Activated naive CD8-positive, alpha-beta T cell (primary cell): ENCODE results near the gene ABHD12.
"Not testable (repeated sequence)": the region's sequence is repeated elsewhere in the genome, so short reads cannot be mapped to it uniquely, and the experiment has no call there.

ENCODE experiments used
- H3K27ac Mint-ChIP-seq: one replicate; pipeline ENCODE4 v1.8.0; 2021; ENCODE audit warnings: mixed read lengths
- H3K27me3 Mint-ChIP-seq: one replicate; pipeline ENCODE4 v1.8.0; 2021; ENCODE audit warnings: mixed read lengths
- H3K36me3 Mint-ChIP-seq: one replicate; pipeline ENCODE4 v1.8.0; 2021; ENCODE audit warnings: mixed read lengths
- H3K4me1 Mint-ChIP-seq: one replicate; pipeline ENCODE4 v1.8.0; 2021; ENCODE audit warnings: low read depth, mixed read lengths
- H3K4me3 Mint-ChIP-seq: one replicate; pipeline ENCODE4 v1.8.0; 2021; ENCODE audit warnings: mild to moderate bottlenecking, mixed read lengths
- H3K9me3 Mint-ChIP-seq: one replicate; pipeline ENCODE4 v1.8.0; 2021; ENCODE audit warnings: low read depth, mixed read lengths

Gene ABHD12

GRCh38 chr20:25271486-25272222 is 119.0 kb downstream of the ABHD12 start:
- Mint-ChIP-seq H3K4me1 (peaks cover 7% of the 10 kb centered on the region), H3K27ac (no peak overlapping the region), H3K4me3 (no peak overlapping the region), H3K9me3 (no peaks in the 10 kb centered on the region), H3K27me3 (no peaks in the 10 kb centered on the region), H3K36me3 (peaks cover 4% of the 10 kb centered on the region)

- Mint-ChIP-seq H3K27me3 (no peaks in the 10 kb centered on the region), H3K9me3 (no peaks in the 10 kb centered on the region), H3K4me1 (peaks cover 9% of the 10 kb centered on the region), H3K4me3 (no peak overlapping the region), H3K36me3 (peaks cover 4% of the 10 kb centered on the region), H3K27ac (no peak overlapping the region)
Observed at GRCh38 chr20:25270829-25271251, 119.8 kb downstream of the ABHD12 start.

GRCh38 chr20:25269833-25270170 is 120.8 kb downstream of the ABHD12 start:
- Mint-ChIP-seq H3K4me3 (no peak overlapping the region), H3K4me1 (peaks cover 10% of the 10 kb centered on the region), H3K9me3 (no peaks in the 10 kb centered on the region), H3K36me3 (peaks cover 4% of the 10 kb centered on the region), H3K27ac (no peak overlapping the region), H3K27me3 (no peaks in the 10 kb centered on the region)

GRCh38 chr20:25269057-25269832 is 121.4 kb downstream of the ABHD12 start:
- H3K27ac Mint-ChIP-seq: no peak overlapping the region
- peaks cover 10% of the 10 kb centered on the region for H3K4me1 Mint-ChIP-seq
- peaks cover 5% of the 10 kb centered on the region for H3K36me3 Mint-ChIP-seq
- no peaks in the 10 kb centered on the region for H3K9me3 Mint-ChIP-seq
- no peak overlapping the region for H3K4me3 Mint-ChIP-seq
- no peaks in the 10 kb centered on the region for H3K27me3 Mint-ChIP-seq

DNA sequence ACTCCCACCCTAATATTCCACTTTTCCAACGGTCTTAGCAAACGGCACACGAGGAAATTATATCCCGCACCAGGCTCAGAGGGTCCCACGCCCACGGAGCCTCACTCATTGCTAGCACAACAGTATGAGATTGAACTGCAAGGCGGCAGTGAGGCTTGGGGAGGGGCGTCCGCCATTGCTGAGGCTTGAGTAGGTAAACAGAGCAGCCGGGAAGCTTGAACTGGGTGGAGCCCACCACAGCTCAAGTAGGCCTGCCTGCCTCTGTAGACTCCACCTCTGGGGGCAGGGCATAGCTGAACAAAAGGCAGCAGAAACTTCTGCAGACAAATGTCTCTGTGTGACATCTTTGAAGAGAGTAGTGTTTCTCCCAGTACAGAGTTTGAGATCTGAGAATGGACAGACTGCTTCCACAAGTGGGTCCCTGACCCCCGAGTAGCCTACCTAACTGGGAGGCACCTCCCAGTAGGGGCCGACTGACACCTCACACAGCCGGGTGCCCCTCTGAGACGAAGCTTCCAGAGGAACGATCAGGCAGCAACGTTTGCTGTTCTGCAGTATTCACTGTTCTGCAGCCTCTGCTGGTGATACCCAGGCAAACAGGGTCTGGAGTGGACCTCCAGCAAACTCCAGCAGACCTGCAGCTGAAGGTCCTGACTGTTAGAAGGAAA is 129.7 kb downstream of the ABHD12 start:
- H3K36me3 Mint-ChIP-seq, H3K27me3 Mint-ChIP-seq, H3K9me3 Mint-ChIP-seq: not testable (repeated sequence)
- peak overlapping the region; percentile 90 for H3K27ac Mint-ChIP-seq
- peaks cover 60% of the 10 kb centered on the region for H3K4me1 Mint-ChIP-seq
- peak overlapping the region; percentile 57 for H3K4me3 Mint-ChIP-seq

DNA sequence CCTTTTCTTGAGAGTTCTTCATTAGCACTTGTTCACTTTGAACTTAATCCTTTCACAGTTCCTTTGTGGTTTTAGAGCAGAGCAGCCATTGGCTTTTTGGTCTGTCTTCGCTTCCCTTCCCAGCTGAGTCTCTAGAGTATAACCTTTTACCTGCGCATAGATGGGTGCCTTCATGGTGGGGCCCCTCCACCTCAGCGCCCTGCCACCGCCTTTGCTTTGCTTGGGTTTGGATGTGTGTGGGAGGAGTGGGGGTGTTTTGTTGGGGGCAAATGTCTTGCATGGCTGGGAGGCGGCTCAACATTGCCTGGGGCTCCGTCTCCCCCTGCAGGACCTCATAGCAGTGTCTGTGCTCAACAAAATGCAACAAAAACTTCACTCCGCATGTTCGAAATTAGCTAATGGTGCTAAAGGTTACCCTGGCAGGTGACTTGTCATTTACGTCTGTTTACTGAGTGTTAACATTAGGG is 130.8 kb downstream of the ABHD12 start:
- peak overlapping the region; percentile 90 for H3K27ac Mint-ChIP-seq
- peaks cover 9% of the 10 kb centered on the region for H3K36me3 Mint-ChIP-seq
- no peaks in the 10 kb centered on the region for H3K27me3 Mint-ChIP-seq
- no peaks in the 10 kb centered on the region for H3K9me3 Mint-ChIP-seq
- H3K4me3 Mint-ChIP-seq: peak overlapping the region; percentile 74
- H3K4me1 Mint-ChIP-seq: peaks cover 62% of the 10 kb centered on the region

DNA sequence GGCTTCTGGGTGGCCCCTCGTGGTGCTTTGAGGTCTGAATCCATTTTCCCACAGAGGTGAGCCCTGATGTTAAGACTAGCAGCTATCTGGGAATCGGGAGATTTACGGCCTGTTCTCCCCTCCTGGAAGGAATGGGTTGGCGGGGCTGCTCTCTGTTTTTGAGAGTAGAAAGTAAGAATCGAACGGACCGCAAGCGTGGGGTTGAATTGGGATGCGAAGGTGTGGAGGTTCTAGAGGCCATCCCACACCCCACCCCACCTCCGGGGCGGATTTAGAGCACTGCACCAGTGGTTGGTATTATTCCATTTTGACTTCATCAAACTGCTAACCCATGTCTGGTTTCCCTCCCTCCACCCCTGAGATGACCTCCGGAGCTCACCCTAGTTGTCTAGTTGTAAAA is 131.3 kb downstream of the ABHD12 start:
- H3K27ac Mint-ChIP-seq: peak overlapping the region; percentile 90
- H3K36me3 Mint-ChIP-seq: peaks cover 9% of the 10 kb centered on the region
- no peaks in the 10 kb centered on the region for H3K9me3 Mint-ChIP-seq
- H3K4me3 Mint-ChIP-seq: peak overlapping the region; percentile 74
- H3K27me3 Mint-ChIP-seq: no peaks in the 10 kb centered on the region
- H3K4me1 Mint-ChIP-seq: peaks cover 66% of the 10 kb centered on the region

DNA sequence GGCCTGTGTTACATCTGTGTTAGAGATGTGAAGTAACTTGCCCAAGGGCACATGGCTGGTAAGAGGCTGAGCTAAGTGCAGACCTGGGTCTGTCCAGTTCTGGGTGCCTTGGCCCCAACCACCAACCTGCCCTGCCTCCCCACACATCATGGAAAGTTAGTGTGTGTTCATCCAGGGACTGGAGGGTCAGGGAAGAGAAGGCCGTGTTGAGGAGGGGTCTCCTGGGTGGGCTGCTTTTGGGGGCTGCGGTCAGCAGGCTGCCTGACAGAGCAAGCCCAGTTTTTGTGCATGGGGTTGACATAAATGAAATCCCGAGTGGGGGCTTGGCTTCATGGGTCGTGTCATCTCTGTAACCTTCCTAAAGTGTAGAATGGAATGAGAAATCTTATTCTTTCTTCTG is 131.8 kb downstream of the ABHD12 start:
- H3K4me1 Mint-ChIP-seq: peaks cover 67% of the 10 kb centered on the region
- no peaks in the 10 kb centered on the region for H3K27me3 Mint-ChIP-seq
- peaks cover 7% of the 10 kb centered on the region for H3K36me3 Mint-ChIP-seq
- H3K27ac Mint-ChIP-seq: peak overlapping the region; percentile 90
- H3K9me3 Mint-ChIP-seq: no peaks in the 10 kb centered on the region
- H3K4me3 Mint-ChIP-seq: peak overlapping the region; percentile 51

GRCh38 chr20:25258476-25258805 is 132.2 kb downstream of the ABHD12 start:
- peaks cover 7% of the 10 kb centered on the region for H3K36me3 Mint-ChIP-seq
- peak overlapping the region; percentile 90 for H3K27ac Mint-ChIP-seq
- H3K4me1 Mint-ChIP-seq: peaks cover 70% of the 10 kb centered on the region
- H3K4me3 Mint-ChIP-seq: no peak overlapping the region
- H3K27me3 Mint-ChIP-seq: no peaks in the 10 kb centered on the region
- H3K9me3 Mint-ChIP-seq: no peaks in the 10 kb centered on the region

DNA sequence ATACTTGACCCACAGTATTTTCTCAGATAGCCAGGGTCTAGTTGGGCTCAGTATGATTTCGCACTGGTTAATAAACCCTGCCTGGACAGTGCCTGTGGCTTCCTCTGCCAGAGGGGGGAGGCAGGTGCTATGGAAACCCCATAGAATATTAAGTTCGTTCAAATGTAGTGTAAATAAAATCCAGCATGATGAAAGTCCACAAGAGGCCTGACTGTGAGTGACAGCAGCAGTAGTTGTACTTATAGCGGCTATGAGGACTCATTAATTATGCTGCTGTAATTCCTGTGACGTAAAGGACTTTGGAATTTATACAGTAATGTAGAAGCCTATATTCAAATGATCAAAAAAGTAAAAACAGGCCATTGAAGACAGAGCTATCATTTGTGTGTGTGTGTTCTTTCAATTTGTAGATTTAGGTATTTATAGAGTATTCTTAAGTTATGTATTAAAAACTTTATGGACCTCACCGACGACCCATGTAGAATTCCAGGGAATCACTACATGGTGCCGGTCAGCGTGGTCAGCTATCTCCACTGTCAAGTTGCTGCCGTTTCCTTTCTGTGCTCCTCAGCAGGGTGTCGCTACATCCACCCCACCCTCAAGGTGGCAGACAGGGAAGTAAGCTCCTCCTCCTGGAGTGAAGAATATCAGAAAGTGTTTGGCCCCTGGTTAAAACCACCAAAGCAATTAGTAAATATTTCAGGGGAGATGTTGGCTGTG is 132.7 kb downstream of the ABHD12 start:
- peaks cover 7% of the 10 kb centered on the region for H3K36me3 Mint-ChIP-seq
- peak overlapping the region; percentile 90 for H3K27ac Mint-ChIP-seq
- H3K4me3 Mint-ChIP-seq: no peak overlapping the region
- H3K9me3 Mint-ChIP-seq: no peaks in the 10 kb centered on the region
- H3K4me1 Mint-ChIP-seq: peaks cover 72% of the 10 kb centered on the region
- no peaks in the 10 kb centered on the region for H3K27me3 Mint-ChIP-seq

GRCh38 chr20:25257130-25257529 is 133.5 kb downstream of the ABHD12 start:
- peaks cover 80% of the 10 kb centered on the region for H3K4me1 Mint-ChIP-seq
- peaks cover 7% of the 10 kb centered on the region for H3K36me3 Mint-ChIP-seq
- no peaks in the 10 kb centered on the region for H3K9me3 Mint-ChIP-seq
- no peaks in the 10 kb centered on the region for H3K27me3 Mint-ChIP-seq
- H3K4me3 Mint-ChIP-seq: no peak overlapping the region
- H3K27ac Mint-ChIP-seq: peak overlapping the region; percentile 90

DNA sequence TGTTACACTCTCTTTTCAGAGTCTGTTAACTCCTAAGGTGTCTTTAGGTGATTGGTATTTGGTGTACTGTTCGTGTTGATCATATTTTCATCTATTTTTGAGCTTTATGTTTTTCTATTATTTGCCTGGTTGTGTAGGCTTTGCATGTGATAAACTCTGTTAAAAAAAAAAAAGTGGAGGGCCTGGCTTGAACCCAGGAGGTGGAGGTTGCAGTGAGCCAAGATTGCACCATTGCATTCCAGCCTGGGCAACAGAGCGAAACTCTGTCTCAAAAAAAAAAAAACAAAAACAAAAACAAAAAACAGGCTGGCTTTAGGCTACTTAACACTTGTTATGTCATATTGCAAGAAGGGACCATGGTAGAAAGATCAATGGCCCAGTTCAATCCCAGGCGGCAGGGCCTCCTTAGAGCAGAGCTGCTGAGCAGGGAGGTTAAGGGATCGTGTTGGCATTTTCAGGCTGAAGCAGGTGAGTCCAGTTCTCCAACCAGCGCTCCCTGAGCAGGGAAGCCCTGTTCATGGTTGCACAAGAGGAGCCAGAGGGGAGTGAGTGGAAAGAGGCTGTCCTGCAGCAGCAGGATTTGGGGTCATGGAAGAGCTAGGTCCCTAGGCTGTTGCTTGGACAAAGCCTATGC is 134.3 kb downstream of the ABHD12 start:
- Mint-ChIP-seq H3K4me1 (peaks cover 81% of the 10 kb centered on the region), H3K27ac (peak overlapping the region; percentile 50), H3K9me3 (no peaks in the 10 kb centered on the region), H3K4me3 (no peak overlapping the region), H3K27me3 (no peaks in the 10 kb centered on the region), H3K36me3 (peaks cover 3% of the 10 kb centered on the region)

DNA sequence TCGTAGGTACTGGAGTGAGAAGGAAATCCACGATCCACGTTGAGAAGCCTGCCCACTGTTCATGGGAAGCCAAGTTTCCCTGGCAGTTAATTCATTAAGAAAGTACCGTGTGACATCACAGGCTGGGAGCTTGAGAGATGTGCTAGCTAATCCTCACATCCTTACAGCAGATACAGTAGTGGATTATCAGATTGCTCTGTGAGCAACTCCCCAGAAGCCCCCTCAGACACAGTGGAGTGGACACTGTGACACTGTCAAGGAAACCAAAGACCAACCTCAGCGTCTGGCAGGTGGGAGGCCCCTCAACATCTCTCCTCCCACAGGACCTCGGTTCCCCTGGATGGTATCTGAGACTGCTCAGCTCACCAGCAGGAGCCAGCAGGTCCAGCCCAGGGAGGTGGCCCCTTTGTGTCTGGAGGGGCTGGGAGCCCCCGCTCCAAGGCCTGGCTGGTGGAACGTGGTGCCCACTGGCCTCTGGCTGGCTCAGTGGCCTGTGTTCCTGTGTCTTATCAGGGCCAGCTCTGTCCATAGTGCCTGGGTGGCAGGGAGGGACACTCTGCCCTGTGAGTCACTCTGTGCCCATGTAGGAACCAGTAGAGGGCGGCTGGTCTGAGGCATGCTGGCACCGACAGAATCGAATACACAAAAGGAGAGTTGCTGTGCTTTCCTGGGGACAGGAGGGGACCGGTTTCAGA is 135.5 kb downstream of the ABHD12 start:
- no peak overlapping the region for H3K4me3 Mint-ChIP-seq
- no peaks in the 10 kb centered on the region for H3K27me3 Mint-ChIP-seq
- no peaks in the 10 kb centered on the region for H3K9me3 Mint-ChIP-seq
- peak overlapping the region; percentile 61 for H3K27ac Mint-ChIP-seq
- H3K4me1 Mint-ChIP-seq: peaks cover 81% of the 10 kb centered on the region
- H3K36me3 Mint-ChIP-seq: peaks cover 3% of the 10 kb centered on the region

DNA sequence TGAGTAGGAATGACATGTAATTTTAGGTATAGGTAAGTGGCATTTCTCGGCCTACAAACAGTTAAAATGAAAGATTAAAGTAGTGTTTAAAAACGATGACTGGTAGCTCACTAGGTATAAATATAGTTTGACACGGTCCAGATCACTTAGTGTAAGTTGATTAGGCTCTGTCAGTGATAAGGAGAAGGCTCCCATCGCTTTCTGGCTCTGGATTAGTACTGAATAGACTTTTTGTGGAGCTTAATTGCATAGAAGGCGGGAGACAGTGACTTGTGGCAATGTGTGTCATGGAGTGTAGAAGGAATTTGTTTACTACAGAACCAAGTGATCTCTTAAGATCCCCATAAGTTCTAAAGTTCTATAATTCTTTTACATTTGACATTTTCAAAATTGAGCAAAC is 136.1 kb downstream of the ABHD12 start:
- Mint-ChIP-seq H3K27ac (peak overlapping the region; percentile 61), H3K4me1 (peaks cover 80% of the 10 kb centered on the region), H3K27me3 (no peaks in the 10 kb centered on the region), H3K36me3 (peaks cover 1% of the 10 kb centered on the region), H3K4me3 (no peak overlapping the region), H3K9me3 (no peaks in the 10 kb centered on the region)
